Keratinocyte (primary cell): ENCODE measurements around the gene MAML2. TPM values are rescaled to one million over a fixed set of nuclear protein-coding genes. Genes with fewer than 3 reads are reported as not detected.

Source experiments
- DNase-seq: peaks from one replicate; pipeline ENCODE4 v3.0.0-alpha.2; 2011; ENCODE audit warnings: low read depth, missing footprints, low spot score
- FAIRE-seq: peaks from 2 replicates; lab custom pipeline; 2011; peaks lifted over from hg19 to GRCh38; lab: Jason Lieb, UNC
- H2AFZ ChIP-seq: 2 replicates; pipeline ENCODE4 v1.6.0; 2012; ENCODE audit warnings: low read length, control low read depth, inconsistent platforms; ENCODE audit not compliant: control insufficient read depth
- H3K27ac ChIP-seq: 2 replicates; pipeline ENCODE4 v1.5.1; 2011; ENCODE audit warnings: low read length; ENCODE audit not compliant: control insufficient read depth, insufficient read depth
- H3K27me3 ChIP-seq: 3 replicates; pipeline ENCODE4 v1.6.0; 2011; ENCODE audit warnings: low read length; ENCODE audit not compliant: control insufficient read depth, insufficient read depth; ENCODE audit errors: extremely low read depth
- H3K36me3 ChIP-seq, 2 experiments: 2 replicates in 1 of 2; 3 replicates in 1 of 2; pipeline ENCODE4 v1.5.1; 2011; ENCODE audit warnings: low read length in 2 of 2, mild to moderate bottlenecking in 1 of 2; ENCODE audit not compliant: control insufficient read depth in 2 of 2, insufficient read depth in 2 of 2; ENCODE audit errors: extremely low read depth in 1 of 2
- H3K4me1 ChIP-seq: 3 replicates; pipeline ENCODE4 v1.5.1; 2011; ENCODE audit warnings: low read length; ENCODE audit not compliant: control insufficient read depth, insufficient read depth; ENCODE audit errors: extremely low read depth
- H3K4me2 ChIP-seq: 3 replicates; pipeline ENCODE4 v1.6.0; 2011; ENCODE audit warnings: low read depth, low read length; ENCODE audit not compliant: control insufficient read depth, insufficient read depth; ENCODE audit errors: extremely low read depth
- H3K4me3 ChIP-seq, 3 experiments: fragments of 200-600 bp in 1 of 3; sonication (generic) in 1 of 3; 2 replicates in 2 of 3; 3 replicates in 1 of 3; pipeline ENCODE4 v1.5.1; 2011 to 2016; ENCODE audit warnings: low read length in 3 of 3, mild to moderate bottlenecking in 3 of 3, control low read depth in 2 of 3, inconsistent platforms in 1 of 3, low read depth in 1 of 3, mixed read lengths in 1 of 3, mixed run types in 1 of 3, moderate library complexity in 1 of 3; ENCODE audit not compliant: control insufficient read depth in 2 of 3, insufficient read depth in 2 of 3; ENCODE audit errors: extremely low read depth in 1 of 3
- H3K79me2 ChIP-seq: 2 replicates; pipeline ENCODE4 v1.6.0; 2012; ENCODE audit warnings: low read length; ENCODE audit not compliant: control insufficient read depth, insufficient read depth
- H3K9ac ChIP-seq: 3 replicates; pipeline ENCODE4 v1.6.0; 2011; ENCODE audit warnings: low read length; ENCODE audit not compliant: control insufficient read depth, insufficient read depth; ENCODE audit errors: extremely low read depth
- H3K9me1 ChIP-seq: 3 replicates; pipeline ENCODE4 v1.6.0; 2011; ENCODE audit warnings: low read length; ENCODE audit not compliant: control insufficient read depth, insufficient read depth; ENCODE audit errors: extremely low read depth
- H3K9me3 ChIP-seq: 2 replicates; pipeline ENCODE4 v1.5.1; 2012; ENCODE audit warnings: low read depth, low read length; ENCODE audit not compliant: control insufficient read depth
- H4K20me1 ChIP-seq: 3 replicates; pipeline ENCODE4 v1.6.0; 2011; ENCODE audit warnings: low read length; ENCODE audit not compliant: control insufficient read depth, insufficient read depth; ENCODE audit errors: extremely low read depth
- CTCF ChIP-seq, 3 experiments: IDR thresholded peaks in 1 of 3; conservative IDR thresholded peaks in 1 of 3; optimal IDR thresholded peaks in 1 of 3; 2 replicates in 2 of 3; 3 replicates in 1 of 3; pipeline versions ENCODE3 to v1.5.1; 2011; ENCODE audit warnings: low read length in 3 of 3, mild to moderate bottlenecking in 3 of 3, moderate library complexity in 2 of 3, control low read depth in 1 of 3, inconsistent platforms in 1 of 3; ENCODE audit not compliant: insufficient read depth in 2 of 3; ENCODE audit errors: extremely low read depth in 1 of 3
- EZH2 ChIP-seq: IDR thresholded peaks from one replicate; pipeline ENCODE4 v1.6.1; 2012; ENCODE audit warnings: inconsistent platforms, mild to moderate bottlenecking, low read length, moderate library complexity
- dilution Hi-C: fragments of 300-500 bp; cut with MboI; formaldehyde crosslinking; loops from one replicate; pipeline ENCODE4 v1.7.0; 2020; ENCODE audit warnings: low sequenced_read_pairs; ENCODE audit not compliant: extremely low pct_ligation_motif_present
- polyA plus RNA-seq, 5 experiments: library from polyadenylated mRNA; depleted of rRNA in 3 of 5; stranded (reverse) in 3 of 5; stranded (forward) in 1 of 5; unstranded in 1 of 5; fragments of >200 nt; gene quantifications; 1 replicate in 1 of 5; 2 replicates in 3 of 5; 3 replicates in 1 of 5; pipeline versions ENCODE4 v1.2.1 to v1.2.3, GENCODE V29; 2011 to 2012; ENCODE audit warnings: missing spikeins in 2 of 5, low read depth in 1 of 5, low replicate concordance in 1 of 5

The MAML2 gene
- polyA plus RNA-seq, 1 donor (not counting 4 experiments of a cell fraction or from before 2014, with no cell fraction given) = 4.2 TPM

DNA sequence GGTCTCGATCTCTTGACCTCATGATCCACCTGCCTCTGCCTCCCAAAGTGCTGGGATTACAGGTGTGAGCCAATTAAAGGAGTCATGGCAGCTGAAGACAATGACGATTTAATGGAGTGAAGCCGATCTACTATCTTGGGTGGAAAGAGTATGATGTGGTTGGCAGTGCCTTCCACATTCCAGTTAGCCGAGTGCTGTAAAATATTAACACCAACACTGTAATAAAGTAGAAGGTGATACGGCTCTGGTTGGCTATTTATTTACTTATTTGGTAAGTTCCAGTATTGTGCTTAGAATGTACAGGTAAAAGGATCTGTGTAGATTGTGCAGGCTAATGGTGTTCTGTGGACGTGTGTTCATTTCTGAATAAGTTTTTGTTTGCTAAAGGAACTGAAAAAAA, 269.5 kb downstream of the MAML2 start:
- Histone ChIP-seq H3K36me3 (no peaks in the 10 kb centered on the region), H3K27me3 (no peaks in the 10 kb centered on the region), H3K4me2 (no peak overlapping the region), H2AFZ (no peak overlapping the region), H3K27ac (no peak overlapping the region), H3K9ac (no peak overlapping the region), H3K9me3 (no peaks in the 10 kb centered on the region), H3K79me2 (no peaks in the 10 kb centered on the region), H3K4me1 (no peaks in the 10 kb centered on the region), H3K9me1 (no peaks in the 10 kb centered on the region), H3K4me3 (no peak overlapping the region), H4K20me1 (no peaks in the 10 kb centered on the region)
- dilution Hi-C loops = no loop called here
- DNase-seq = no peak
- TF ChIP-seq EZH2 = no peak
- no peak for TF ChIP-seq CTCF (optimal IDR thresholded peaks at IDR 0.05 in 1 of 3, IDR thresholded peaks at IDR 0.05 in 1 of 3, conservative IDR thresholded peaks at IDR 0.05 in 1 of 3; ENCODE audit: extremely low read depth in 1 of 3, insufficient read depth in 2 of 3, low read length in 3 of 3)
- no peak for FAIRE-seq

- no peak overlapping the region for H3K9ac ChIP-seq
- H4K20me1 ChIP-seq = no peaks in the 10 kb centered on the region
- no peak overlapping the region for H2AFZ ChIP-seq
- TF ChIP-seq EZH2 (no peak), CTCF (optimal IDR thresholded peaks at IDR 0.05 in 1 of 3, IDR thresholded peaks at IDR 0.05 in 1 of 3, conservative IDR thresholded peaks at IDR 0.05 in 1 of 3; ENCODE audit: extremely low read depth in 1 of 3, insufficient read depth in 2 of 3, low read length in 3 of 3) (no peak)
- H3K4me3 ChIP-seq = no peak overlapping the region
- H3K9me3 ChIP-seq = no peaks in the 10 kb centered on the region
- no peak overlapping the region for H3K4me2 ChIP-seq
- no peaks in the 10 kb centered on the region for H3K9me1 ChIP-seq
- DNase-seq (no peak), FAIRE-seq (no peak)
- H3K36me3 ChIP-seq = no peaks in the 10 kb centered on the region
- no peaks in the 10 kb centered on the region for H3K27me3 ChIP-seq
- H3K79me2 ChIP-seq = no peaks in the 10 kb centered on the region
- peaks cover 4% of the 10 kb centered on the region for H3K4me1 ChIP-seq
- dilution Hi-C loops = no loop called here
- H3K27ac ChIP-seq = no peak overlapping the region
Observed at GRCh38 chr11:96072592-96072991, 270.4 kb downstream of the MAML2 start.
